OCI-LY1 (cell line): ENCODE measurements around the gene ZDHHC14.

Experiments
- CTCF ChIP-seq: fragments of 200-600 bp; sonication (generic), shearing (Covaris generic); IDR thresholded peaks from 2 replicates; pipeline ENCODE4 v1.5.1; 2017; ENCODE audit warnings: mild to moderate bottlenecking, antibody characterized with exemption, low read length, moderate library complexity, mixed read lengths
- EZH2 ChIP-seq: fragments of 200-600 bp; sonication (generic), shearing (Covaris generic); IDR thresholded peaks from 2 replicates; pipeline ENCODE4 v1.8.0; 2017; ENCODE audit warnings: borderline replicate concordance, mixed run types, mild to moderate bottlenecking, antibody characterized with exemption, low read length, moderate library complexity, mixed read lengths

- no peak for TF ChIP-seq CTCF
- TF ChIP-seq EZH2: no peak
These were observed 333.1 kb downstream of the ZDHHC14 start for GRCh38 chr6:157714153-157714490.
